NCI-H1092 treated with DMSO at 0.1 percent for 48 hours (cell line): ENCODE measurements around the gene OSBPL9.
"Not testable (repeated sequence)": the region's sequence is repeated elsewhere in the genome, so short reads cannot be mapped to it uniquely, and the experiment has no call there.

Experiments used
- DNase-seq: peaks from one replicate; lab custom pipeline; 2025; lab: John Stamatoyannopoulos, UW

OSBPL9 gene

GRCh38 chr1:51636764-51637522 is 20.1 kb downstream of the OSBPL9 start:
- no peak for DNase-seq

DNA sequence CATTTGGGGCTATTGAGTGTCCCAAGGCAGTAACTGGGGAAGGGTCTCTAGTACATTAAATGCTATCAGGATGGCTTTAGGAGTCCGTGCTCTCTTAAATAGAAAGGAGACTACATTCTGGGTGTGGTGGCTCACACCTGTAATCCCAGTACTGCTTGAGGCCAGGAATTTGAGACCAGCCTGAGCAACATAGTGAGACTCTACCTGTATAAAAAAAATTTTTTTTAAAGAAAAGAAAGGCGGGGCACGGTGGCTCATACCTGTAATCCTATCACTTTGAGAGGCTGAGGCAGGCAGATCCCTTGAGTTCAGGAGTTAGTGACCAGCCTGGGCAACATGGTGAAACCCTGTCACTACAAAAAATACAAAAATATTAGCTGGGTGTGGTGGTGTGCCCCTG is 21.5 kb downstream of the OSBPL9 start:
- no peak for DNase-seq

DNA sequence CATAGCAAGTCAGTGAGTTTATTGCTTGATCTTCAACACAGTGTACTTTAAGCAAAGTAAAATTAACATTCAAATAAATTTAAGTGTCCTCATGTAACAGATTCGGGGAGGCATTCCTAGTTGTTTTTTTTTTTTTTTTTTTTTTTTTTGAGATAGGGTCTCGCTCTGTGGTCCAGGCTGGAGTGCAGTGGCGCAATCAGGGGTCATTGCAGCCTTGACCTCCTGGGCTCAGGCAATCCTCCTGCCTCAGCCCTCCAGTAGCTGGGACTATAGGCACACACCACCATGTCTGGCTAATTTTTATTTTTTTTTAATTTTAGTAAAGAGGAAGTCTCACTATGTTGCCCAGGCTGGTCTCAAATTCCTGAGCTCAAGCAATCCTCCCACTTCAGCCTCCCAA is 22.8 kb downstream of the OSBPL9 start:
- no peak for DNase-seq

DNA sequence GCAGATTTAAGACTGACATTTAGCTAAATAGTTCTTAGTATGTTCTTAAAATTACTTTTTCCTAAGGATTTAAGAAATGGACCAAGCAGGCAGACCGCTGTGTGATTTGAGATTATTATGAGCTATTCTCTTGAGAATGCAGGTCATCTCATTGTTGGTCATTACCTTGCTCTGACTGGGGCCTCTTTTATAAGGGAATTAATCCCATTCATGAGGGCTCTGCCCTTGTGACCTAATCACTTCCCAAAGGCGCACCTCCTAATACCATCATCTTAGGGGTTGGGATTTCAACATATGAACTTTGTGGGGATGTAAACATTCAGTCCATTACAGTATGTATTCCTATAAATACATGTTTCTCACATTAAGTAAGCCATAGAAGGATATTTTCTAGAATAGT is 24.2 kb downstream of the OSBPL9 start:
- DNase-seq: no peak

DNA sequence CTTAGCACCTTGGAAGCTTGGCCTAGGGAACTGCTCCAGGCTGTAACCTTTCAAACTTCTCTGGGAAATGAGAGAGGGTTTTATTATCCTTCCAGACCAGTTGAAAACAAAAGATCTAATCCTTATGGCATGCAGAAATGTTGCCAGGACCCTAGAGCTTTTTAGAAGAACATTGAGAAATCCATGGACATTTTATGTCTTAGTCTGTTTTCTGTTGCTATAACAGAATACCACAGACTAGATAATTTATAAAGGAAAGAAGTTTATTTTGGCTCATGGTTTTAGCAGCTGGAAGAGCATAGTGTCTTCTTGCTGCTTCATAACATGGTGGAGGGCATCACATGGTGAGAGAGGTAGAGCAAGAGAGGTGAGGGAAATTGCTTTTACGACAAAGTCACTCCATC is 25.8 kb downstream of the OSBPL9 start:
- no peak for DNase-seq

- no peak for DNase-seq
Measured at GRCh38 chr1:51643362-51643761, 26.5 kb downstream of the OSBPL9 start.

DNA sequence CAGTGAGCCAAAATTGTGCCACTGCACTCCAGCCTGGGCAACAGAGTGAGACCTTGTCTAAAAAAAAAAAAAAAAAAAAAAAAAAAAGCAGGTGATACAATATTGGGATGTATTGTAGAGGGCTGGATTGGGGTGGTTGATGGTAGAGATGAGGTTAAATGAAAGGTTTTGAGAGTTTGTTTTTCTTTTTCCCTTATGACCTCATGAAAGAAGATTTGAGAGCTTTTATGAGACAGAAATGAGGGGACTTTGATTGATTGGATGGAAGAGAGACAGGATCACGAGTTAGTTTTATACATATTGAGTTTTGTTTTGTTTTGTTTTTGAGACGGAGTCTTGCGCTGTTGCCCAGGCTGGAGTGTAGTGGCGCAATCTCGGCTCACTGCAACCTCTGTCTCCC is 27.1 kb downstream of the OSBPL9 start:
- DNase-seq: no peak

DNA sequence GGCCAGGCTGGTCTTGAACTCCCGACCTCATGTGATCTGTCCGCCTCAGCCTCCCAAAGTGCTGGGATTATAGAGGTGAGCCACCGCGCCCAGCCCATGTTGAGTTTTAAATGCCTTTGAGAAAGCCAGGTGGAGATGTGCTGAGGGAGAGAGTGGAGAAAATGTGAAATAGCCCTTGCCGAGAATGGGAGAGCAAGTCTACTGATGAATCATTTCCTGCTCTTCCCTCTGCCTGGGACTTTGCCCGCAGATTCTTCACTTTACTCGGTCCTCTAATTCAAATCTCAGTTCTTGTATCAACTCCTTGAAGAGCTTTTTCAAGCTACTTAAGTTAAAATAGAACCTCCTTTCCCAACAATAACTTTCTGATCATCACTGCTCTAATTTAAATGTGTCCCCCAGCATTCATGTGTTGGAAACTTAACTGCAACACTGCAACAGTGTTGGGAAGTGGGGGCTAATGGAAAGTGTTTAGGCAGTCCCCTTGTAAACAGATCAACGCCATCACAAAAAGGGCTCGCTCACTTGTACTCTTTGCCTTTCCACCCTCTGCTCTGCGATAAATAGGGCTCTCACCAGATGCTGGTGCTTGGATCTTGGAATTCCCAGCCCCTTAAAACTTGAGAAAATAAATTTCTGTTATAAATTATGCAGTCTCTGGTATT is 27.8 kb downstream of the OSBPL9 start:
- no peak for DNase-seq

DNA sequence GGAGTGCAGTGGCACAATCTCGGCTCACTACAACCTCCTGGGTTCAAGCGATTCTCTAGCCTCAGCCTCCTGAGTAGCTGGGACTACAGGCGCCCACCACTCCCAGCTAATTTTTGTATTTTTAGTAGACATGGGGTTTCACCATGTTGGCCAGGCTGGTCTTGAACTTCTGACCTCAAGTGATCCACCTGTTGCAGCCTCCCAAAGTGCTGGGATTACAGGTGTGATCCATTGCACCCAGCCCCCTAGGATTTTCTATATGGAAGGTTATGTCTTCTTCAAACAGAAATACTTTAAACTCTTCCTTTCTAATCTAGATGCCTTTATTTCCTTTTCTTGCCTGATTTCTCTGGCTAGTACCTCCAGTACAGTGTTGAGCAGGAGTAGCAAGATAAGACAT is 29.7 kb downstream of the OSBPL9 start:
- not testable (repeated sequence) for DNase-seq

- no peak for DNase-seq
Measured at GRCh38 chr1:51648180-51649109, 31.6 kb downstream of the OSBPL9 start.

DNA sequence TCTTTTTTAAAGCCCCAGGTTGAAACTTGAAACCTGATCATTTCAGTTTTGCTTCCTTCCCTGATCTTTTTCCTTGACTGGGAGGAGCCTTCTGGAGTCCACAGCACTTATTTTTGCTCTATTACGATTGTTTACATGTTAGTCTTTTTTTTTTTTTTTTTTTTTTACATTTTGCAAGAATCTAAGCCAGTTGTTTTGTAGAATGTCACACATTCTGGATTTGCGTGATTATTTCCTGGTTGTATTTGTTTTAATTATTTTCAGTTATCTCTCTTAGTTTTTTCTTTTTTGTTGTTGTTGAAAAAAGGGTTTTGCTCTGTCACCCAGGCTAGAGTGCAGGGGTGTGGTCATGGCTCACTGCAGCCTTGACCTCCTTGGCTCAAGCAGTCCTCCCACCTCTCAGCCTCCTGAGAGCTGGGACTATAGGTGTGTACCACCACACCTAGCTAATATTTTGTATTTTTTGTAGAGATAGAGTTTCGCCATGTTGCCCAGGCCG is 32.8 kb downstream of the OSBPL9 start:
- no peak for DNase-seq

DNA sequence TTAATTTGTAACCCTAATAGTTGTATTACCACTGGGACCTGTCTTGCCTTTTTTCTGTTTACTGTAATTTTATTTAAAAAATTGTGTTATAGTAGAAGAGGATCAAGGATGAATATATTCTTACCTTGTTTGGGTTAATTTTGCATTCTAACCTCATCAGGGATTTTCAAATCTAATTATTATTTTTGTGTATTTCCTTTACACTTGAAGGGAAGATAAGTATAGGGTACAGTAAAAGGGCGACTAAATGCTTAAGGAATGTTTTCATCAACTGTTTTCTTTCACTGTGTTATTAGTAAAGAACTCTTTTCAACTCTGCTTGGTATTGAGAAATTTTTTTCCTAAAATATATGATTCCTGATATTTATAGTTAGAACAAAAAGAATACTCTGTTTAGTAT is 33.3 kb downstream of the OSBPL9 start:
- DNase-seq: no peak

GRCh38 chr1:51651552-51651942 is 34.7 kb downstream of the OSBPL9 start:
- DNase-seq: no peak

DNA sequence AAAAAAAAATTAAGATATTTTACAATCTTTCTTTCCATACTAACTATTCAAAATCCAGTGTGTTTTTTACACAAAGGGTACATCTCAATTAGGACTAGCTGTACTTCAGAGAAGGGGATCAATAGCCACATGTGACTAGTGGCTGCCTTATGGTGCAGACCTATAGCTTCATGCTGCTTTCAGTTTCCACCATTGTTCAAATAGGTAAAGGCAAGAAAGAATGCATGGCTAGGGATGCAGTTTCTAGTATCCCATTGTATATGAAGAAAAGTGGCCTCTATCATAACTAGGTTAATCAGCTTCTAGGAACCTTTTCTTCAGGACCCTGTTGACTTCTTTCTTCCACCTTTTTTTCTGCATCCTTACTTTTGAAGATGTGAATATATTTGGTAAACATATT is 35.7 kb downstream of the OSBPL9 start:
- DNase-seq: no peak

- DNase-seq: no peak
Measured at GRCh38 chr1:51653127-51653526, 36.2 kb downstream of the OSBPL9 start.

DNA sequence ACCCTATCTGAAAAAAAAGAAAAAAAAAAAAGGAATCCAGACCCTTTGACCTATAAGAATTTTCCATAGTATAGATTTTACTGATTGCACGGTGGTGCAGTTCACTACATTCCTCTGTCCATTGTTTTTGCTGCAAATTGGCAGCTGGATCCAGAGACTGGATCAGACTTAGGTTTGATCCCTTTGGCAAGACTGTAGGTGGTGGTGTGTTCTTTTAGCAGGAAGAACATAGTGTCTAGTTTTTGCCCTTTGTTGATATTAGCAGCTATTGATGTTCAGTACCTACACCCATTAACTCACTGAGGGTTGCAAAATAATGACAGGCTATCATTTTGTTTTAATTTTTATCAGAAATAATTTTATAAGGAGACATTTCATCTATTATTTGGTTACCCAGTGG is 37.1 kb downstream of the OSBPL9 start:
- no peak for DNase-seq

DNA sequence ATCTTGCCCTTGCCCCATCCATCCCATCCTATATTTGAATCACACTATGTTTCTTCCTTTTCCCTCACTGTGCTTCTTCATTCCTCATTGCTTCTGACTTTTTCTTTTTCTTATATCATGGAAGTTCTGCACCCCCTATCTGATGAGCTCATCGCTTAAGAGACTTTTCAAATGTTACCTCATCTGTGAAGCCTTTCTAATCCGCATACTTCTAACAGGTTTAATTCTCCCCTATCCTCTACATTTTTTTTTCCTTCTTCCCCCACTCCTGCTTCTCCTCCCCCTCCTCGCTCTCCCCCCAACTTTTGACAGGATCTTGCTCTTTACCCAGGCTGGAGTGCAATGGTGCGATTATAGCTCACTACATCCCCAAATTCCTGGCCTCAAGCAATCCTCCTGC is 39.5 kb downstream of the OSBPL9 start:
- no peak for DNase-seq

GRCh38 chr1:51660580-51660979 is 43.7 kb downstream of the OSBPL9 start:
- DNase-seq: no peak

GRCh38 chr1:51661081-51661518 is 44.2 kb downstream of the OSBPL9 start:
- DNase-seq: no peak

GRCh38 chr1:51663105-51663504 is 46.2 kb downstream of the OSBPL9 start:
- no peak for DNase-seq

DNA sequence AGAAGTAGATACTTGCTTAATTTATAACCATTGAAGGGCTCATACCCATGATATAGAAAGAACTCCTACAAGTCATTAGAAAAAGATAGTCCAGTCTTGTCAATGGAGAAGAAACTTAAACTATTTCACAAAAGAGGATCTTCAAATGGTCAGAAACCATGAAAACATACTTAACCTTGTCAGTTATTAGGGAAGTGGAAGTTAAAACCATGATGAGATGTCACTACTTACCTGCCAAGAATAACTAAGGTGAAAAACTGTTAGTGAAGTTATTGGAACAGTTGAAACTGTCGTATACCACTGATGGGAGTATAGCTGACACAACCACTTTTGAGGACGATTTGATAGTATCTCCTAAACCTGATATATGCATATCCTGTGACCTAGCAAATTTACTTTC is 46.8 kb downstream of the OSBPL9 start:
- DNase-seq: no peak

GRCh38 chr1:51664421-51665240 is 47.7 kb downstream of the OSBPL9 start:
- no peak for DNase-seq
